ENCODE data around the gene DNM2.

DNA sequence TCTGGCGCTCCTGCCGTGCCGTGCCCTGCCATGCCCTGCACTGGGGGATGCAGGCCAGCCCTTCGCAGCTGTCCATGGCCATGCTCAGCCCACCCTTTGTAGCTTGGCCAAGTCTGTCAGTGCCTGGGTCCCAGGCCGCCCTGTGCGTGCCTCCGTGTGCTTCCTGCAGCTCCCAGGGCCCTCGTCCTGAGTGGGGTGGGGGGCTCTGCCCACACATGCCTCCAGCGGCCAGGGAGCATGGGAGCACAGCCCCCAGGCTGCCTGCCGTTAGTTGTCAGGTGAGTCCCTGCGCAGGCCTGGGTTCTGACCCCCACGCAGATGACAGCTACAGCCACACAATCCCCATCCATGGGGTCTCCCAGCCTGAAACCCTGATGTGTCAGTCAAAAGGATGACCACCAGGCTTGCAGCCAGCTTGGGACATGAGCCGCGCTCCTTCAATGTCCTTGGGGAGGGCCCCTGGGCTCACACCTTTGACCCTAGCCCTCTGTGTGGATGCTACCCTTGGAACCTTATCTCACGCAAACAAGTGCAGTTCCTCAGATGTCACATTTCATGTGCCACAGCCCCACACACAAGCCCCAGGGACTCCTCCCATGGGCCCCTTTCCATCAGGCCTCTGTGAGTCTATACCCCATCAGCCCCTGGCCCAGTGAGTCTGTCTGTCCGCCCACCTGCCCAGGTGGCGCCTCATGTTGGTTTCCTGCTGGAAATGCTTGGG is 93.7 kb downstream of the DNM2 start:
- TF ChIP-seq YY1 (IDR thresholded peaks at IDR 0.05; ENCODE audit: insufficient read depth, insufficient read length) = no peak
- no peak for TF ChIP-seq SUZ12 (IDR thresholded peaks at IDR 0.05; ENCODE audit: extremely low read depth, insufficient read depth, insufficient read length)
- no peak for TF ChIP-seq ZNF274 (IDR thresholded peaks at IDR 0.05; ENCODE audit: low read depth, low read length)
